ENCODE measurements around the gene WWOX.

The WWOX gene

GRCh38 chr16:79165079-79165478 lies 1065.6 kb downstream of the WWOX start:
- H3K27ac ChIP-seq (ENCODE audit: low read length): no peak overlapping the region
- TF ChIP-seq EZH2phosphoT487 (IDR thresholded peaks at IDR 0.05; ENCODE audit: low read length) (no peak), EZH2 (optimal IDR thresholded peaks at IDR 0.05; ENCODE audit: low read depth, low read length) (no peak), CTCF (IDR thresholded peaks at IDR 0.05; ENCODE audit: low read length) (no peak)
- H3K4me3 ChIP-seq (ENCODE audit: low read length): no peak overlapping the region
- DNase-seq: no peak
- no peaks in the 10 kb centered on the region for H3K9me3 ChIP-seq (replicated peaks; ENCODE audit: insufficient read depth, low read length)
- H3K9me2 ChIP-seq (replicated peaks; ENCODE audit: insufficient read depth, low read length): no peaks in the 10 kb centered on the region
- no peaks in the 10 kb centered on the region for H4K20me1 ChIP-seq (ENCODE audit: insufficient read depth, low read length)
- H3K36me3 ChIP-seq (replicated peaks; ENCODE audit: insufficient read depth, low read length): no peaks in the 10 kb centered on the region
- H3K9ac ChIP-seq (ENCODE audit: low read length): no peak overlapping the region
- H3F3A ChIP-seq (ENCODE audit: insufficient read depth, low read length): no peaks in the 10 kb centered on the region
- H3K4me2 ChIP-seq (ENCODE audit: low read depth, low read length): no peak overlapping the region
- no peaks in the 10 kb centered on the region for H3K4me1 ChIP-seq (ENCODE audit: low read length)
- no peaks in the 10 kb centered on the region for H3K79me2 ChIP-seq (ENCODE audit: low read length)
- H3K27me3 ChIP-seq (replicated peaks; ENCODE audit: insufficient read depth, low read length): no peaks in the 10 kb centered on the region
- H2AFZ ChIP-seq (ENCODE audit: low read length): no peak overlapping the region

- Histone ChIP-seq H3K4me2 (ENCODE audit: low read depth, low read length) (no peak overlapping the region), H3K27me3 (replicated peaks; ENCODE audit: insufficient read depth, low read length) (no peaks in the 10 kb centered on the region), H3K9me3 (replicated peaks; ENCODE audit: insufficient read depth, low read length) (no peaks in the 10 kb centered on the region), H3F3A (ENCODE audit: insufficient read depth, low read length) (no peaks in the 10 kb centered on the region), H3K4me3 (ENCODE audit: low read length) (no peak overlapping the region), H3K9me2 (replicated peaks; ENCODE audit: insufficient read depth, low read length) (no peaks in the 10 kb centered on the region), H3K36me3 (replicated peaks; ENCODE audit: insufficient read depth, low read length) (no peaks in the 10 kb centered on the region), H4K20me1 (ENCODE audit: insufficient read depth, low read length) (no peaks in the 10 kb centered on the region), H3K27ac (ENCODE audit: low read length) (no peak overlapping the region), H2AFZ (ENCODE audit: low read length) (no peak overlapping the region), H3K4me1 (ENCODE audit: low read length) (no peaks in the 10 kb centered on the region), H3K9ac (ENCODE audit: low read length) (no peak overlapping the region), H3K79me2 (ENCODE audit: low read length) (no peaks in the 10 kb centered on the region)
- DNase-seq: no peak
- no peak for TF ChIP-seq EZH2phosphoT487 (IDR thresholded peaks at IDR 0.05; ENCODE audit: low read length)
- no peak for TF ChIP-seq EZH2 (optimal IDR thresholded peaks at IDR 0.05; ENCODE audit: low read depth, low read length)
- TF ChIP-seq CTCF (IDR thresholded peaks at IDR 0.05; ENCODE audit: low read length): no peak
Measured at GRCh38 chr16:79165506-79165905, 1066.1 kb downstream of the WWOX start.

GRCh38 chr16:79167893-79168292 lies 1068.4 kb downstream of the WWOX start:
- H3K9ac ChIP-seq (ENCODE audit: low read length): no peak overlapping the region
- no peak overlapping the region for H3K27ac ChIP-seq (ENCODE audit: low read length)
- no peak overlapping the region for H2AFZ ChIP-seq (ENCODE audit: low read length)
- no peak overlapping the region for H3K4me3 ChIP-seq (ENCODE audit: low read length)
- H3K4me1 ChIP-seq (ENCODE audit: low read length): no peaks in the 10 kb centered on the region
- no peaks in the 10 kb centered on the region for H3K36me3 ChIP-seq (replicated peaks; ENCODE audit: insufficient read depth, low read length)
- H3K4me2 ChIP-seq (ENCODE audit: low read depth, low read length): no peak overlapping the region
- TF ChIP-seq CTCF (IDR thresholded peaks at IDR 0.05; ENCODE audit: low read length) (no peak), EZH2phosphoT487 (IDR thresholded peaks at IDR 0.05; ENCODE audit: low read length) (no peak), EZH2 (optimal IDR thresholded peaks at IDR 0.05; ENCODE audit: low read depth, low read length) (no peak)
- no peaks in the 10 kb centered on the region for H3K79me2 ChIP-seq (ENCODE audit: low read length)
- no peaks in the 10 kb centered on the region for H3F3A ChIP-seq (ENCODE audit: insufficient read depth, low read length)
- H3K9me3 ChIP-seq (replicated peaks; ENCODE audit: insufficient read depth, low read length): no peaks in the 10 kb centered on the region
- no peaks in the 10 kb centered on the region for H3K27me3 ChIP-seq (replicated peaks; ENCODE audit: insufficient read depth, low read length)
- DNase-seq: no peak
- no peaks in the 10 kb centered on the region for H3K9me2 ChIP-seq (replicated peaks; ENCODE audit: insufficient read depth, low read length)
- H4K20me1 ChIP-seq (ENCODE audit: insufficient read depth, low read length): no peaks in the 10 kb centered on the region

Measured in MM.1S (cell line).